ENCODE measurements around the gene ADO. TPM values are rescaled to one million over a fixed set of nuclear protein-coding genes. Genes with fewer than 3 reads are reported as not detected.

ADO gene
- polyA plus RNA-seq, 1 experiment: 7.8 TPM

- POLR2A ChIA-PET: no interaction called here
- no peak for DNase-seq (ENCODE audit: low read depth)
- no peaks in the 10 kb centered on the region for H3K36me3 ChIP-seq (ENCODE audit: control insufficient read depth, insufficient read depth, low read length)
- H3K4me3 ChIP-seq (ENCODE audit: low read depth, low read length): peak overlapping the region; percentile 31
- CTCF ChIA-PET: interaction anchor here (0.7 to 6.5 kb wide), 17 partner anchors 11 to 381 kb away, joined by 3 to 65 read pairs (median 8); no protein-coding TSS in a partner anchor
- TF ChIP-seq, protein P1, sequence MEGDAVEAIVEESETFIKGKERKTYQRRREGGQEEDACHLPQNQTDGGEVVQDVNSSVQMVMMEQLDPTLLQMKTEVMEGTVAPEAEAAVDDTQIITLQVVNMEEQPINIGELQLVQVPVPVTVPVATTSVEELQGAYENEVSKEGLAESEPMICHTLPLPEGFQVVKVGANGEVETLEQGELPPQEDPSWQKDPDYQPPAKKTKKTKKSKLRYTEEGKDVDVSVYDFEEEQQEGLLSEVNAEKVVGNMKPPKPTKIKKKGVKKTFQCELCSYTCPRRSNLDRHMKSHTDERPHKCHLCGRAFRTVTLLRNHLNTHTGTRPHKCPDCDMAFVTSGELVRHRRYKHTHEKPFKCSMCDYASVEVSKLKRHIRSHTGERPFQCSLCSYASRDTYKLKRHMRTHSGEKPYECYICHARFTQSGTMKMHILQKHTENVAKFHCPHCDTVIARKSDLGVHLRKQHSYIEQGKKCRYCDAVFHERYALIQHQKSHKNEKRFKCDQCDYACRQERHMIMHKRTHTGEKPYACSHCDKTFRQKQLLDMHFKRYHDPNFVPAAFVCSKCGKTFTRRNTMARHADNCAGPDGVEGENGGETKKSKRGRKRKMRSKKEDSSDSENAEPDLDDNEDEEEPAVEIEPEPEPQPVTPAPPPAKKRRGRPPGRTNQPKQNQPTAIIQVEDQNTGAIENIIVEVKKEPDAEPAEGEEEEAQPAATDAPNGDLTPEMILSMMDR (IDR thresholded peaks at IDR 0.05; ENCODE audit: insufficient read depth, low read depth, low read length): no peak
- peaks cover 20% of the 10 kb centered on the region for H3K27me3 ChIP-seq (ENCODE audit: control insufficient read depth, insufficient read depth, low read length)
Observed at GRCh38 chr10:62818426-62819011, 14.0 kb downstream of the ADO start.

- Histone ChIP-seq H3K36me3 (ENCODE audit: control insufficient read depth, insufficient read depth, low read length) (no peaks in the 10 kb centered on the region), H3K27me3 (ENCODE audit: control insufficient read depth, insufficient read depth, low read length) (peaks cover 23% of the 10 kb centered on the region), H3K4me3 (ENCODE audit: low read depth, low read length) (no peak overlapping the region)
- ChIA-PET CTCF (interaction anchor here (0.9 to 6.5 kb wide), 11 partner anchors 11 to 381 kb away, joined by 3 to 65 read pairs (median 9); no protein-coding TSS in a partner anchor), POLR2A (no interaction called here)
- TF ChIP-seq, protein P1 (IDR thresholded peaks at IDR 0.05; ENCODE audit: insufficient read depth, low read depth, low read length): no peak
- no peak for DNase-seq (ENCODE audit: low read depth)
Observed at GRCh38 chr10:62819141-62819920, 14.8 kb downstream of the ADO start.

GRCh38 chr10:62820586-62820985 is 16.1 kb downstream of the ADO start:
- Histone ChIP-seq H3K36me3 (ENCODE audit: control insufficient read depth, insufficient read depth, low read length) (no peaks in the 10 kb centered on the region), H3K4me3 (ENCODE audit: low read depth, low read length) (no peak overlapping the region), H3K27me3 (ENCODE audit: control insufficient read depth, insufficient read depth, low read length) (peaks cover 18% of the 10 kb centered on the region)
- TF ChIP-seq, protein P1 (IDR thresholded peaks at IDR 0.05; ENCODE audit: insufficient read depth, low read depth, low read length): no peak
- POLR2A ChIA-PET: no interaction called here
- DNase-seq (ENCODE audit: low read depth): no peak
- CTCF ChIA-PET: interaction anchor here (1.3 to 6.5 kb wide), 2 partner anchors 226 to 383 kb away, joined by 3 to 41 read pairs; no protein-coding TSS in a partner anchor

DNA sequence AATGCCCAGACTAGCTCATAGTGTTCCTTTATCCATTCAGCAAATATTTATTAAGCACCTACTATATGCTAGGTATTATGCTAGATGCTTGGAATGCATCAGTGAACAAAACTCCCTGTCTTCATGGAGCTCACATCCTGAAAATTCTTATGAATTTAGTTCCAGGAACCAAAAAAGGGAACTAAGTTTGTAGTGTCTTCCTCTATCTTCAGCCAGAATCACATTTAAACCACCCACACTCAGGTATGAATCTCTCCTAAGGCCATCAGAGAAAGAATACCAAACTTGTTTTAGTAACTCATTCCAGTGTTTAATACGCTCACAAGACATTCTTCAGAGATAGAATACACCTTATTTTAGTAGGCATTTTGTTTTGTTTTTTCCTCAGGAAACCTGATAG is 21.8 kb downstream of the ADO start:
- POLR2A ChIA-PET: no interaction called here
- TF ChIP-seq, protein P1 (IDR thresholded peaks at IDR 0.05; ENCODE audit: insufficient read depth, low read depth, low read length): no peak
- no peak for DNase-seq (ENCODE audit: low read depth)
- no peak overlapping the region for H3K4me3 ChIP-seq (ENCODE audit: low read depth, low read length)
- no peaks in the 10 kb centered on the region for H3K36me3 ChIP-seq (ENCODE audit: control insufficient read depth, insufficient read depth, low read length)
- CTCF ChIA-PET: interaction anchor here (1.5 kb wide), 1 partner anchor 9 kb away, joined by 6 read pairs; the partner anchor contains the start of gene EGR2
- H3K27me3 ChIP-seq (ENCODE audit: control insufficient read depth, insufficient read depth, low read length): peaks cover 6% of the 10 kb centered on the region

DNA sequence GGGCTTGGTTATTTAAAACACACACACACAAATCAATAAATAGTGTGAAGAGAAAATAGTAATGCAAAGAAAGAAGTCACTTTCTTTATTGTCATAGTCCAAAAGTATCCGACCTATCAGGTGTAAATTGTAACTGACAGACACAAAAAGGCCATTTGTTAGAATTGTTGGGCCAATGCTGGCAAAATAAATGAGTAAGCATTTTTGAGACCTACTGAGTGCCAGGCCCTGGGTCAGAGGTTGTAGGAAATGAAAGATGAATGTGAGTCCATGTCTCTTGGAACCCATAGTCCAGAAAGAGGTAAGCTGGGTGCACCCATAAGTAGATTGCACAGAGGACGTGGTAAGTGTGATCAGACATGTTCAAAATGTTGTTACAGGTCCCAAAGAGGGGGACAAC is 25.1 kb downstream of the ADO start:
- TF ChIP-seq, protein P1 (IDR thresholded peaks at IDR 0.05; ENCODE audit: insufficient read depth, low read depth, low read length): no peak
- no peak for DNase-seq (ENCODE audit: low read depth)
- H3K4me3 ChIP-seq (ENCODE audit: low read depth, low read length): no peak overlapping the region
- no peaks in the 10 kb centered on the region for H3K36me3 ChIP-seq (ENCODE audit: control insufficient read depth, insufficient read depth, low read length)
- ChIA-PET POLR2A (no interaction called here), CTCF (interaction anchor here (1.0 to 2.1 kb wide), 2 partner anchors 10 to 25 kb away, joined by 3 to 9 read pairs; partner anchors contain the start of gene ADO)
- H3K27me3 ChIP-seq (ENCODE audit: control insufficient read depth, insufficient read depth, low read length): peaks cover 2% of the 10 kb centered on the region

Data from BJ (cell line).